ENCODE results near the gene FDX2.

DNA sequence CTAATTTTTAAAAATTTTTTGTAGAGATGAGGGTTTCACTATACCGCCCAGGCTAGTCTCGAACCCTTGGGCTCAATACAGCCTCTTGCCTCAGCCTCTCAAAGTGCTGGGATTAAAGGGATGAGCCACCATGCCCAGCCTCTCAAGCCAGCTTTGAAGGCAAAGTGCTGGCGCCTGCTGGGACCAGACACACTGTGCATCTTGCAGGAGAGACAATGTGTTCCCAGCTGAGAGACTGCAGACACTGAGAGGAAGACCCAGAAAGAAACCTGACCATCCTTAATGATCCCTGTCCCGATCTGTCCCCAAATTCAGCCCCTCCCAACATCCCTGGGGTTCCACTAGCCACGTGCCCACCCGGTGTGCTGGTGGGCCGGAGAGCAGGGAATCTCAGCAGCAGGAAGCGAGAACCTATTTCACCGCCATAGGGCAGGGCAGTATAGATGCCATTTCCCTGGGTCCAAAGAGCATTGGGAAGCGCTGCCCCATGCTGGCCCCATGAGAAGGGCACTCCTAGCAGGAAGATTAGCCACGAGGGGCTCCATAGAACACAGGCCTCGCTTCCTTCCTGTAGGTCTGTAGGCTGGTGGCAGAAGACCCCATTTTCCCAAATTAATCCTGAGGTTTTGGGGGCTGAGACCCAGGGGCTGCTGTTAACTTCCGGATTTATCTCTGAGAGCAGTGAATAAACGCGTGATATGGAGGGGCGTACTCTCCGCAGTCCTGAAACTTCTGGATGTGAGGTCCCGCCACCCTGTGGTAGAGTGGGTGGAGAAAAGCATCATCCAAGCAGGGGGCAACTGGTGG is 16.5 kb upstream of the FDX2 start:
- TF ChIP-seq, protein P1, sequence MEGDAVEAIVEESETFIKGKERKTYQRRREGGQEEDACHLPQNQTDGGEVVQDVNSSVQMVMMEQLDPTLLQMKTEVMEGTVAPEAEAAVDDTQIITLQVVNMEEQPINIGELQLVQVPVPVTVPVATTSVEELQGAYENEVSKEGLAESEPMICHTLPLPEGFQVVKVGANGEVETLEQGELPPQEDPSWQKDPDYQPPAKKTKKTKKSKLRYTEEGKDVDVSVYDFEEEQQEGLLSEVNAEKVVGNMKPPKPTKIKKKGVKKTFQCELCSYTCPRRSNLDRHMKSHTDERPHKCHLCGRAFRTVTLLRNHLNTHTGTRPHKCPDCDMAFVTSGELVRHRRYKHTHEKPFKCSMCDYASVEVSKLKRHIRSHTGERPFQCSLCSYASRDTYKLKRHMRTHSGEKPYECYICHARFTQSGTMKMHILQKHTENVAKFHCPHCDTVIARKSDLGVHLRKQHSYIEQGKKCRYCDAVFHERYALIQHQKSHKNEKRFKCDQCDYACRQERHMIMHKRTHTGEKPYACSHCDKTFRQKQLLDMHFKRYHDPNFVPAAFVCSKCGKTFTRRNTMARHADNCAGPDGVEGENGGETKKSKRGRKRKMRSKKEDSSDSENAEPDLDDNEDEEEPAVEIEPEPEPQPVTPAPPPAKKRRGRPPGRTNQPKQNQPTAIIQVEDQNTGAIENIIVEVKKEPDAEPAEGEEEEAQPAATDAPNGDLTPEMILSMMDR (IDR thresholded peaks at IDR 0.05), result no peak
- TF ChIP-seq EP300 (IDR thresholded peaks at IDR 0.05) (no peak), POLR2A (IDR thresholded peaks at IDR 0.05) (no peak)

Data from ovary (tissue), 3 donors.